Activated naive CD4-positive, alpha-beta T cell treated with Interleukin-2 at 50 U/mL for 16 hours (primary cell): ENCODE data around the gene SLC10A1.
"Not testable (repeated sequence)": the region's sequence is repeated elsewhere in the genome, so short reads cannot be mapped to it uniquely, and the experiment has no call there.

Experiments used
- DNase-seq: peaks from one replicate; pipeline ENCODE4 v3.0.0-alpha.2; 2020

Gene SLC10A1

DNA sequence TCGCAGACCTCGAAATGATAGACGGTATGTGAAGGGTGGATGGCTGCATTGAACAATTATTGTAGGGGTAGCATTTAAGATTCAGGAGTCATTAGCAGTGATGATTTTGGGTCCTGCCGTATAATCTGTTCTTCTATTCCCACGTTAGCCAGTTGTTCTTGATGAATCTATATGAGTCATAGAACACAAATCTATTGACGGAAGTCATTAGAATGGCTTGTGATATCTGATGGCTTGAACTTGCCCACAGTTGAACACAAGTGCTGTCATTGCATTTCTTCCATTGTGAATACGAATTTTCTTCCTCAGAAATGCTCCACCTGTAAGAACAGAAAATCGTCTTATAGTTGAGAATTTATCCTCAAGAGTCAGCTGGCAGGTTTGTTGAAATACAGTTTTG is 28.2 kb downstream of the SLC10A1 start:
- DNase-seq: no peak

GRCh38 chr14:69767369-69767999 is 29.6 kb downstream of the SLC10A1 start:
- peak; percentile 95 for DNase-seq

DNA sequence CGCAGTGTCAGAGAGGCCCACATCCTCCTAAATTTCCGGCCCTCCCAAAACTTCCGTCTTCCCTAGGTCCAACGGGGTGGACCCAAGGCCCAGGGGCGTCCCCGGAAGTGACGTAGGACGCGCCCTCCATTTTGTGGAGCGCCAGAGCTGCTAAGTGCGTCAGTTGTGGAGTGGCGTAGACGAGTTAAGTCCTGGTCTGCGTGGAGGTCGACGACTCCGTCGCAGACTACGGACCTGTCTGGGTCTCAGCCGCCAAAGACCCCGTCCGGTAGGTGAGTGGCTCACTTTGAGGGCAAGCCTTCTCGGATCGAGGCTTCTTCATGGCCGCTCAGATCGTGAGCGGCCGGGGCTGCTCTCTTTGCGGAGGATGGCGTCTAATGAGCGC is 30.1 kb downstream of the SLC10A1 start, which contains the start of gene SRSF5:
Gene SRSF5 (plus strand): TSS at position 159 of the 385 bp plus-strand sequence. CDS start 1,015 bp downstream, outside the sequence.
- DNase-seq: peak; percentile 94

- DNase-seq: no peak
These were observed 33.1 kb downstream of the SLC10A1 start for GRCh38 chr14:69763761-69764510.

GRCh38 chr14:69760810-69761209 is 36.2 kb downstream of the SLC10A1 start:
- no peak for DNase-seq

DNA sequence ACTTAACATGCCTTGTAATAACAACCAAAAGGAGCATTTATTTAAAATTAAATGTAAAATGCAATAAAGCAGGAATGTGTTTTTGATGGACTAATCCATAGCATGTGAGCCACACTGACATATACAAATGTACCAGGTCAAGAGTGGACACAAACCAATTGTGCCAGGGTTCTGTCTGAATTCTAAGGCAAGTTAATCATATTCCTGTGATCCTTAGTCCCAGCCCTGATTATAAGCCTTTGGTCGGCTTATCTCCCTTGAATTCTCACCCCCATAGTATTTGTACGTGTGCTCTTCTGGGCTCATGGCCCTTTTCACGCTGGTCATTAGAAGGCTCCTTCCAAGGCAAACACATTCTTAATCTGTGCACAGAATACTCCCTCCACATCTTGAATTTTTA is 40.7 kb downstream of the SLC10A1 start:
- no peak for DNase-seq

GRCh38 chr14:69755784-69756183 is 41.3 kb downstream of the SLC10A1 start:
- no peak for DNase-seq

- no peak for DNase-seq
These were observed 41.7 kb downstream of the SLC10A1 start for GRCh38 chr14:69755296-69755695.

DNA sequence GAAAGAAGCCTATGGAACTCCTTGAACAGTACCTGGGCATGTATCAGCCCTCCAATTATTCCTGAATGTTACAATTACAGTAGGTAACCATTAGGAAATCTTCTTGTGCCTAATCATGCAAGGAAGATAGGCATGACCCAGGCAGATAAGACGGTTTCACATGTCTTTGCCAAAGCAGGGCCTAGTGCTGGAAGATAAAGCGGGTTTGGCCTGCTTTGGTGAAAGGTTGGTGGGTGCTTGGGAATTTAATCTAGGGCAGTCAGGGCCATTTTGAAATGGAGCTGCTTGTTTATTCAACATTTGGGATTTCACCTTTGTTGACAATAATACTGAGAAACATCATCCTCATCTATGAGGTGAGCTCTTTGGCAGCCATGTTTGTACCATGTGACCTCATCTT is 42.6 kb downstream of the SLC10A1 start:
- DNase-seq: no peak

GRCh38 chr14:69753860-69754259 is 43.2 kb downstream of the SLC10A1 start:
- no peak for DNase-seq

DNA sequence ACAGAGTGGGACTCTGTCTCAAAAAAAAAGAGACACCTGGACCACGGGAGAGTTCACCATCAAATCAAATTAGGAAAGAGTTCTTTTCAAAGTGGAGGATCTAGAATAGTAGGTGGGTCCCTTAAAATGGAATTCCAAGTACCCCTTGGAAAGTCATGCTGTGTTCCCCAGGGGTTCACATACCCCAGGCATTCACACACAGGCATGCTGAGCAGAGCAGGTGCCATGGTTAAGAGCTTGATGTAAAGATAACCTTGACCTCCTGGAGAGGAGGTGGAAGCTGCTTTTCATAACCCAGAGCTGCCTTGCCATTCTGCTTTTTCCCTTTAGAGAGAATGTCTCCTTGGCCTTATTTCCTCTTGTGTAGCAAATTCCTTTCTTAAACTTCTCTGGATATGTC is 44.3 kb downstream of the SLC10A1 start:
- DNase-seq: no peak

GRCh38 chr14:69750495-69750894 is 46.5 kb downstream of the SLC10A1 start:
- DNase-seq: no peak

GRCh38 chr14:69749956-69750355 is 47.1 kb downstream of the SLC10A1 start:
- DNase-seq: no peak

DNA sequence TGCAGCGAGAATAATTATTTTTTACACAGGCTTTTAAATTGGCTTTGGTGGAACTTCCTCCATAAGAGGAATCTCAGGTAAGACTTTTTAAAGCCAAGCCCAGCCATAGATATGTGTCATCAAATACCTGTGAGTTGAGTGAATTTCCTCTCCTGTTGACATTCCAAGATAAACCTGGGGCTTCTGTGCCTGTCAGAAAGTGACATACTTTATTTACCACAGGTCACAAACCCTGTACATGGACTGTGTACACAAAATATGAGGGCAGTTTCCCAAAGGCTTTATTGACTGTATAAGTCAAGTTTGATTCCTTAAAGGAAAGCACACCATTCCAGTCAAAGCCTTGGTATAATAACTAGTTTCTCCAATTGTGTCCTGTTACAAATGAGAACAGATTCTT is 56.0 kb downstream of the SLC10A1 start:
- DNase-seq: no peak

- DNase-seq: not testable (repeated sequence)
These were observed 60.6 kb downstream of the SLC10A1 start for GRCh38 chr14:69736405-69736804.

- DNase-seq: not testable (repeated sequence)
These were observed 65.0 kb downstream of the SLC10A1 start for GRCh38 chr14:69731919-69732598.

- no peak for DNase-seq
These were observed 69.2 kb downstream of the SLC10A1 start for GRCh38 chr14:69727860-69728259.

- peak; percentile 85 for DNase-seq
These were observed 70.1 kb downstream of the SLC10A1 start for GRCh38 chr14:69726761-69727511.
